ENCODE measurements around the gene STX12.

DNA sequence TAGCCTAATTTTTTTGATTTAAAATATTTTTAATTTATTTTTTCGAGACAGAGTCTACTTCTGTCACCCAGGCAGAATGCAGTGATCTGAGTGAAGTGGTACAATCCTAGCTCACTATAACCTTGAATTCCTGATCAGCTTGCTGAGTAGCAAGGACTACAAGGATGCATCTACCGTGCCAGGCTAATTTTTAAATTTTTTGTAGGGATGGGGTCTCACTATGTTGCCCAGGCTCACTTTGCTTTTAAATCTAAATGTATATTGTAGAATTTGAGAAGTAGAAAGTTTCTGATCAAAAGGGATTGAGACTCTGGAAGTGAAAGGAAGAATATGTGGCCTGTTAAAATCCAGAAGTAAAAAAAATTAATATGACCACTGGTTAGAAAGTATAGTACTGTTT lies 1.6 kb downstream of the STX12 start:
- TF ChIP-seq CTCF (IDR thresholded peaks at IDR 0.05) (no peak), POLR2A (IDR thresholded peaks at IDR 0.05) (no peak)
